Measurements from ENCODE around the gene MYBPC1. TPM values are rescaled to one million over a fixed set of nuclear protein-coding genes. Genes with fewer than 3 reads are reported as not detected.
A peak's percentile ranks its signal among the peaks of the same experiment; 100 is the strongest.

The MYBPC1 gene
- total RNA-seq, 4 donors from 2014 or later, result 0.13 to 1.6 TPM; not detected in 2

DNA sequence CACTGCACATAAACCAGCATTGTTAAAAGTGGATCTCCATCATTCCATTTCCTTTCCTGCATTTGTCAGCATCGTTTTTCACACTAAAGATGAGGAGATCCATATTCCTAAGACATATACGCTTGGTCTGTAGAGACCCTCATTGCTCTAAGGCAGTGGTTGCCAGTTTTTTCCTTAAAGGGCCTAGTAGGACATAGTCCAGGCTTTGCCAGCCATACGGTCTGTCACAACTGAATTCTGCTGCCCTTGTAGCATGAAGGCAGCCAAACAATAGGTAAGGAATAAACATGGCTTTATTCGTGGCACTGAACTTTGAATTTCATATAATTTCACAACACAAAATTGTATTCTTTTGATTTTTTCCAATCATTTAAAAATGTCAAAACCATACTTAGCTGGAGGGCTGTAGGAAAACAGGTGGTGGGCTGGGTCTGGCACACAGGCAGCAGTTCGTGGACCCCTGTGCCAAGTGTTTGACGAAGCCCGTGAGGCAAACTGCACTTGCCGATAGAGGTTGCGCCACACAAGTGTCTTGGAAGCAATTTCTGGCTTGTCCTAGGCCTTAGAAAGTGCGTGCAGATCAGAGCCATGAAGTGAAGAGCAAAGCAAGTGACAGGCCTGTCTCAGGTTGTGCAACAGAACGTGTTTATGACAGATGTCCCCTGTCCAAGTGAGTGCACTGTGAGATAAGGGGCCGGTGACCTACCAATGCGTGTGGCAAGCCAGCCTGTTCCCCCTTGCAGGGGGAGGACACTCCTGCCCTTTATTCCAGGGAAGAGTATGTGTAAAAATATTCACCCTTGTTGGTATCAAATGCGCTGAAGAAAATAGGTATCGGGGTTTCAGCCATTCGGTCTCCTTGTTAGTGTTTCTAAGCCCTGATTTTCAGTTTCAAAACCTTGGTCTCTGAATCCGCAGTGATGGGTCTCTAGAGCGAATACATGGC, 101.8 kb downstream of the MYBPC1 start:
- TF ChIP-seq, protein P1, sequence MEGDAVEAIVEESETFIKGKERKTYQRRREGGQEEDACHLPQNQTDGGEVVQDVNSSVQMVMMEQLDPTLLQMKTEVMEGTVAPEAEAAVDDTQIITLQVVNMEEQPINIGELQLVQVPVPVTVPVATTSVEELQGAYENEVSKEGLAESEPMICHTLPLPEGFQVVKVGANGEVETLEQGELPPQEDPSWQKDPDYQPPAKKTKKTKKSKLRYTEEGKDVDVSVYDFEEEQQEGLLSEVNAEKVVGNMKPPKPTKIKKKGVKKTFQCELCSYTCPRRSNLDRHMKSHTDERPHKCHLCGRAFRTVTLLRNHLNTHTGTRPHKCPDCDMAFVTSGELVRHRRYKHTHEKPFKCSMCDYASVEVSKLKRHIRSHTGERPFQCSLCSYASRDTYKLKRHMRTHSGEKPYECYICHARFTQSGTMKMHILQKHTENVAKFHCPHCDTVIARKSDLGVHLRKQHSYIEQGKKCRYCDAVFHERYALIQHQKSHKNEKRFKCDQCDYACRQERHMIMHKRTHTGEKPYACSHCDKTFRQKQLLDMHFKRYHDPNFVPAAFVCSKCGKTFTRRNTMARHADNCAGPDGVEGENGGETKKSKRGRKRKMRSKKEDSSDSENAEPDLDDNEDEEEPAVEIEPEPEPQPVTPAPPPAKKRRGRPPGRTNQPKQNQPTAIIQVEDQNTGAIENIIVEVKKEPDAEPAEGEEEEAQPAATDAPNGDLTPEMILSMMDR (IDR thresholded peaks at IDR 0.05), result no peak
- TF ChIP-seq POLR2A (IDR thresholded peaks at IDR 0.05), result peak in 1 of 2 donors; percentile 9
- H3K4me3 ChIP-seq (replicated peaks in 1 of 3), result peak overlapping the region; percentile 50 to 91 (median 51)
- H3K27me3 ChIP-seq, result no peaks in the 10 kb centered on the region
- peaks cover 16 to 34% of the 10 kb centered on the region in 2 donors for H3K4me1 ChIP-seq
- no peaks in the 10 kb centered on the region for H3K36me3 ChIP-seq
- intact Hi-C loops (cut with DNase I), result no loop called here
- H3K9me3 ChIP-seq, result no peaks in the 10 kb centered on the region
- 28 to 31% methylated on average over 18 of the region's 18 CpGs for WGBS, 2 donors
- peak; percentile 45 to 48 for DNase-seq
- peak overlapping the region; percentile 94 to 97 (median 96) for H3K27ac ChIP-seq

DNA sequence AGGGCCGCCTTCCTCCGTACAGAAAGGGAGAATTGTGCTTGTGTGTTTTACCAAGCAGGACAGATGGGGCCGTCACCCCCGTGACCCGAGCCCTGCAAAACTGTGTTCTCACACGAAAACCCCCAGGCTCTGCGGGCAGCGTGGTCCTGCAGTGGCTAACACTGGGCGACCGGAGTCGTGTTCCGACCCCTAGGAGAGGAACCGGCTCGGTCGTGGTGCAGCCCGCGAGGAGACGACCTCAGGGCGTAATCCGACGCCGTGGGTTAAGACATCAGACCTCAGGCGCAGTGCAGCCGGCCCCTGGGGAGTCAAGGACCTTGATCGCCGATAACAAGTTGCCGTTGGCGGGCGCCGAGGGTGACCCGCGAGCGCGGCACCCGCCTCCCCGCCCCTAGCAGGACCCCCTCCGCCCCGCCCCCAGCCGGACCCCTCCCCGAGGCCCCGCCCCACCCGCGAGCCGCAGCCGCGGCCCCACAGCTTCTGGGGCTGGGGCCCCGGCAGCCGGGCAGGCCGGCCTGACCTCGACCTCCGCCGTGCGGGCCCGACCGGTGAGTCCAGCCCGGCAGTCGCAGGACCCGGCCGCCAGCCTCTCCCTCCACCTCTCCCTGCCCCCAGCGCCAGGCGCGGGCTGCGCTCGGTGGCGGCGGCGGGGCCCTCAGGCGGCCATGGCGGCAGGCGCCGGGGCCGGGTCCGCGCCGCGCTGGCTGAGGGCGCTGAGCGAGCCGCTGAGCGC, 102.6 kb downstream of the MYBPC1 start, which contains the start of gene CHPT1:
TSS of gene CHPT1 (plus strand) at position 444 of the 733 bp plus-strand sequence. CDS start at position 666, 222 bp downstream.
- no peaks in the 10 kb centered on the region for H3K9me3 ChIP-seq
- WGBS, 2 donors, result 1 to 3% methylated on average over 8 to 35 of the region's 80 CpGs
- TF ChIP-seq, protein P1 (IDR thresholded peaks at IDR 0.05), result no peak
- TF ChIP-seq POLR2A (IDR thresholded peaks at IDR 0.05), result peak; percentile 39 to 81
- peaks cover 24 to 42% of the 10 kb centered on the region in 2 donors for H3K4me1 ChIP-seq
- no peaks in the 10 kb centered on the region for H3K36me3 ChIP-seq
- intact Hi-C loops (cut with DNase I), result no loop called here
- H3K27me3 ChIP-seq, result no peaks in the 10 kb centered on the region
- peak within 1 kb of the TSS; percentile 94 to 97 (median 96) for H3K27ac ChIP-seq
- DNase-seq, result peak; percentile 79 to 84
- peak within 1 kb of the TSS; percentile 72 to 91 (median 88) for H3K4me3 ChIP-seq (replicated peaks in 1 of 3)

DNA sequence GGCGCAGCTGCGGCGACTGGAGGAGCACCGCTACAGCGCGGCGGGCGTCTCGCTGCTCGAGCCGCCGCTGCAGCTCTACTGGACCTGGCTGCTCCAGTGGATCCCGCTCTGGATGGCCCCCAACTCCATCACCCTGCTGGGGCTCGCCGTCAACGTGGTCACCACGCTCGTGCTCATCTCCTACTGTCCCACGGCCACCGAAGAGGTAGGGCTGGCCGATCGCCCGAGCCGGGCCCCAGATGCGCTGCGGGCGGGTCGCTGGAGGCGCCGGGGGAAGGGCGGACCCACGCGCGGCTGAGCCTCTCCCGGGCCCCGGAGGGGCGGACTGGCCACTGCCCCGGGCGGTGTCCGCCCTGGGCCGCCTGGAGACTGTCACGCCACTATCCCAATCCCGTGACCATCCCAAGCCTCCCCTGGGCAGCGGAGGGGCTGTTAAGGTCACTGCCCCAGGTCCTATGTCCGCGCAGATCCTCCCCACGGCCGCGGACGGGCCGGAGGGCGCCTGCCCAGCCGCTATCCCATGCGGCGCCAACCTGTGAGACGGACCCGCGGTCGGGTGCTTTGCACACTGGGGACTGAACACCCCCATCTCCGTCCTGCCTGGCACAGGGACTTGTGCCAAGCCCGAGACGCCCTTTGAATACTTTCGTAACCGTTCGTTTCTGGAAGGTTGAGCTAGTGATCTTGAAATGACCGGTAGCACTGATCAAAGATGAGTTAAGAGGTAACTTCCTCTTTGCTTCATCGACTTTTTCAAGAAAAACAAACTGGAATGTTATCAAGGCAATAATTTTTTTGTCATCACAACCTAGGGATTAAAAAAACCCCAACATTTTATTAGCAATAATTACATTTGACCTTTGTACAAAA, 103.4 kb downstream of the MYBPC1 start:
- Histone ChIP-seq H3K27ac (peak overlapping the region; percentile 94 to 97 (median 96)), H3K36me3 (no peaks in the 10 kb centered on the region), H3K4me3 (replicated peaks in 1 of 3) (peak overlapping the region; percentile 72 to 91 (median 88)), H3K4me1 (peaks cover 30 to 49% of the 10 kb centered on the region in 2 donors), H3K27me3 (no peaks in the 10 kb centered on the region), H3K9me3 (no peaks in the 10 kb centered on the region)
- TF ChIP-seq POLR2A (IDR thresholded peaks at IDR 0.05), result peak in 1 of 2 donors; percentile 79
- TF ChIP-seq, protein P1 (IDR thresholded peaks at IDR 0.05), result peak in 1 of 6 experiments; percentile 2
- WGBS, 2 donors, result 0 to 1% methylated on average over 15 to 16 of the region's 67 CpGs
- intact Hi-C loops (cut with DNase I), result no loop called here
- DNase-seq, result peak; percentile 83 to 84

DNA sequence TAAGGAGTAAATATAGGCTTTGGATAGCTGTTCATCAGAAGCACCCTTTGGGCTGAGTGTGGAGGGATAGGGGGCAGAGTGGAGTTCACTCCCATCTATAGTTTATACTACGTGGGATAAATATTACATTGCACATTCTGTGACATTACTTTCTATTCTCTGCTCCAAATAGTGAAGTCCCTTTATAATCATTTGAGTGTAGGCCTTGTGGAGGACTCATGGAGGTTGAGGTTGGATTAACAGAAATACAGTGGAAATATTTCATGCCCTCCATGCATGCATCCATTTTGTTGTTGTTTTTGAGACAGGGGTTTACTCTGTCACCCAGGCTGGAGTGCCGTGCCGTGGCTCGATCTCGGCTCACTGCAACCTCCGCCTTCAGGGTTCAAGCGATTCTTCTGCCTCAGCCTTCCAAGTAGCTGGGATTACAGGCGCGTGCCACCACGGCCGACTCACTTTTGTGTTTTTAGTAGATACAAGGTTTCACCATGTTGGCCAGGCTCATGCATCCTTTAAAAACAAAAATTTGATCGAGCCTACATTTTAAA, 104.1 kb downstream of the MYBPC1 start:
- Histone ChIP-seq H3K9me3 (no peaks in the 10 kb centered on the region), H3K27me3 (no peaks in the 10 kb centered on the region), H3K27ac (peak overlapping the region; percentile 94 to 97 (median 96)), H3K36me3 (no peaks in the 10 kb centered on the region), H3K4me1 (peaks cover 37 to 54% of the 10 kb centered on the region in 2 donors), H3K4me3 (replicated peaks in 1 of 3) (peak overlapping the region in 1 of 3 donors; percentile 91)
- intact Hi-C loops (cut with DNase I), result no loop called here
- WGBS, 2 donors, result 40 to 64% methylated on average over 12 of the region's 12 CpGs
- DNase-seq, result peak; percentile 31 to 34
- TF ChIP-seq, protein P1 (IDR thresholded peaks at IDR 0.05), result no peak
- no peak for TF ChIP-seq POLR2A (IDR thresholded peaks at IDR 0.05)
